ENCODE measurements around the gene AIPL1. TPM values are rescaled to one million over a fixed set of nuclear protein-coding genes. Genes with fewer than 3 reads are reported as not detected.
A peak's percentile ranks its signal among the peaks of the same experiment; 100 is the strongest.

AIPL1 gene
- total and polyA plus RNA-seq, 2 of the 13 experiments (the other 11 are each of a cell fraction or from before 2014, with no cell fraction given): not detected

- Histone ChIP-seq H3K27me3 (ENCODE audit: control insufficient read depth in 1 of 2, insufficient read depth in 2 of 2, low read length in 2 of 2) (0 out of 5 replicates have a peak, but pooled peaks cover 0 to 3% of the 10 kb centered on the region in 2 experiments), H3K9ac (ENCODE audit: insufficient read depth, low read depth, low read length) (no peak overlapping the region), H3K9me3 (ENCODE audit: low read length) (no peaks in the 10 kb centered on the region), H3K4me3 (replicated peaks in 1 of 3; ENCODE audit: insufficient read depth in 1 of 3, low read depth in 2 of 3, low read length in 3 of 3) (no peak overlapping the region), H3K4me1 (ENCODE audit: insufficient read depth, low read length) (no peaks in the 10 kb centered on the region), H3K36me3 (replicated peaks in 1 of 2; ENCODE audit: control insufficient read depth in 1 of 2, insufficient read depth in 2 of 2, low read length in 2 of 2) (no peaks in the 10 kb centered on the region), H2AFZ (ENCODE audit: low read length) (no peak overlapping the region), H3K79me2 (ENCODE audit: insufficient read depth, low read length) (no peaks in the 10 kb centered on the region), H4K20me1 (ENCODE audit: insufficient read depth, low read length) (no peaks in the 10 kb centered on the region), H3K4me2 (ENCODE audit: low read depth, low read length) (no peak overlapping the region), H3K27ac (ENCODE audit: extremely low read length, insufficient read depth, low read length) (no peak overlapping the region)
- DNase-seq (ENCODE audit: low spot score) (no peak), ATAC-seq (no peak), FAIRE-seq (no peak)
- peak; percentile 85; the same call in 1 of the 2 replicates for TF ChIP-seq ZNF317 (CRISPR knock-in tag; IDR thresholded peaks at IDR 0.05)
- TF ChIP-seq MTF1 (CRISPR knock-in tag; IDR thresholded peaks at IDR 0.05): no peak
- CTCF ChIA-PET (ENCODE audit: low intra/inter-chr PET ratio, low total read pairs): no interaction called here
- in situ Hi-C loops (cut with HindIII; ENCODE audit: extremely low pct_ligation_motif_present, low pct_unique_long_range_greater_than_20kb) (no loop called here), intact Hi-C loops (cut with micrococcal nuclease; ENCODE audit: unreplicated experiment) (no loop called here)
- POLR2A ChIA-PET: no interaction called here
- BruUV-seq (replicated peaks): no TSS peak
- 2% methylated on average over 3 of the region's 3 CpGs for WGBS (ENCODE audit: low lambda C conversion rate)
Observed at GRCh38 chr17:6377906-6378305, 57.0 kb downstream of the AIPL1 start.

GRCh38 chr17:6376931-6377361 is 58.0 kb downstream of the AIPL1 start:
- H3K9me3 ChIP-seq (ENCODE audit: low read length): no peaks in the 10 kb centered on the region
- no peaks in the 10 kb centered on the region for H3K79me2 ChIP-seq (ENCODE audit: insufficient read depth, low read length)
- H3K4me3 ChIP-seq (replicated peaks in 1 of 3; ENCODE audit: insufficient read depth in 1 of 3, low read depth in 2 of 3, low read length in 3 of 3): no peak overlapping the region
- intact Hi-C loops (cut with micrococcal nuclease; ENCODE audit: unreplicated experiment): no loop called here
- no peak overlapping the region for H3K4me2 ChIP-seq (ENCODE audit: low read depth, low read length)
- FAIRE-seq (no peak), DNase-seq (ENCODE audit: low spot score) (no peak), ATAC-seq (no peak)
- H3K36me3 ChIP-seq (replicated peaks in 1 of 2; ENCODE audit: control insufficient read depth in 1 of 2, insufficient read depth in 2 of 2, low read length in 2 of 2): no peaks in the 10 kb centered on the region
- H4K20me1 ChIP-seq (ENCODE audit: insufficient read depth, low read length): no peaks in the 10 kb centered on the region
- 0 out of 5 replicates have a peak, but pooled peaks cover 0 to 3% of the 10 kb centered on the region in 2 experiments for H3K27me3 ChIP-seq (ENCODE audit: control insufficient read depth in 1 of 2, insufficient read depth in 2 of 2, low read length in 2 of 2)
- no TSS peak for BruUV-seq (replicated peaks)
- no peaks in the 10 kb centered on the region for H3K4me1 ChIP-seq (ENCODE audit: insufficient read depth, low read length)
- POLR2A ChIA-PET: no interaction called here
- H3K27ac ChIP-seq (ENCODE audit: extremely low read length, insufficient read depth, low read length): no peak overlapping the region
- CTCF ChIA-PET (ENCODE audit: low intra/inter-chr PET ratio, low total read pairs): no interaction called here
- WGBS (ENCODE audit: low lambda C conversion rate): 25% methylated on average over 5 of the region's 11 CpGs
- in situ Hi-C loops (cut with HindIII; ENCODE audit: extremely low pct_ligation_motif_present, low pct_unique_long_range_greater_than_20kb): no loop called here
- no peak overlapping the region for H3K9ac ChIP-seq (ENCODE audit: insufficient read depth, low read depth, low read length)
- no peak overlapping the region for H2AFZ ChIP-seq (ENCODE audit: low read length)
- TF ChIP-seq ZNF597 (CRISPR knock-in tag; IDR thresholded peaks at IDR 0.05) (no peak), ESRRA (CRISPR knock-in tag; IDR thresholded peaks at IDR 0.05; ENCODE audit: low read depth) (no peak), ZNF788 (CRISPR knock-in tag; IDR thresholded peaks at IDR 0.05; ENCODE audit: borderline replicate concordance) (no peak), HIVEP1 (CRISPR knock-in tag; IDR thresholded peaks at IDR 0.05) (no peak), ARID4A (CRISPR knock-in tag; IDR thresholded peaks at IDR 0.05; ENCODE audit: borderline replicate concordance) (no peak), FOXC1 (CRISPR knock-in tag; IDR thresholded peaks at IDR 0.05; ENCODE audit: borderline replicate concordance) (no peak), PCBP2 (optimal IDR thresholded peaks at IDR 0.05; ENCODE audit: low read depth, low read length, poor library complexity, severe bottlenecking) (no peak), ETV5 (CRISPR knock-in tag; IDR thresholded peaks at IDR 0.05; ENCODE audit: borderline replicate concordance) (no peak), MBNL3 (CRISPR knock-in tag; conservative IDR thresholded peaks at IDR 0.05) (no peak), MYPOP (CRISPR knock-in tag; IDR thresholded peaks at IDR 0.05) (no peak)
